Measurements from ENCODE around the gene HPN. TPM values are rescaled to one million over a fixed set of nuclear protein-coding genes. Genes with fewer than 3 reads are reported as not detected.
"Not testable (repeated sequence)": the region's sequence is repeated elsewhere in the genome, so short reads cannot be mapped to it uniquely, and the experiment has no call there.

The HPN gene
- total and polyA plus RNA-seq, 2 experiments from 2014 or later, result 14.0 to 17.4 TPM

- ATAC-seq (no peak), DNase-seq (ENCODE audit: low spot score) (no peak)
- H3K4me1 ChIP-seq (ENCODE audit: insufficient read depth), result peaks cover 14% of the 10 kb centered on the region
- peaks cover 6% of the 10 kb centered on the region; the same call in 2 of the 3 replicates for H3K4me1 Mint-ChIP-seq
- peaks cover 32% of the 10 kb centered on the region for H3K27me3 Mint-ChIP-seq (ENCODE audit: insufficient read depth, low read depth, poor library complexity)
- no peak overlapping the region for H3K4me2 ChIP-seq
- peaks cover 3% of the 10 kb centered on the region; the same call in 1 of the 3 replicates for H3K9me3 Mint-ChIP-seq
- peaks cover 11% of the 10 kb centered on the region; the same call in 1 of the 2 replicates for H4K20me1 ChIP-seq (replicated peaks; ENCODE audit: insufficient read depth)
- TF ChIP-seq ZNF331 (CRISPR knock-in tag; IDR thresholded peaks at IDR 0.05; ENCODE audit: low read depth) (no peak), CTCF (conservative IDR thresholded peaks at IDR 0.05; ENCODE audit: low read depth in 2 of 2) (no peak), REST (IDR thresholded peaks at IDR 0.05; ENCODE audit: unreplicated experiment) (no peak), ETS1 (IDR thresholded peaks at IDR 0.05) (no peak), ZNF114 (CRISPR knock-in tag; IDR thresholded peaks at IDR 0.05) (no peak)
- no peak overlapping the region for H3K4me3 ChIP-seq
- H3K9me2 ChIP-seq (ENCODE audit: insufficient read depth), result no peaks in the 10 kb centered on the region
- H3K36me3 Mint-ChIP-seq (ENCODE audit: low read depth), result peaks cover 61% of the 10 kb centered on the region
- no peaks in the 10 kb centered on the region for H3K79me2 ChIP-seq (replicated peaks; ENCODE audit: insufficient read depth)
- H3K36me3 ChIP-seq (ENCODE audit: insufficient read depth), result peaks cover 39% of the 10 kb centered on the region
- no peak overlapping the region for H2AFZ ChIP-seq
- H3F3A ChIP-seq (replicated peaks; ENCODE audit: low read depth), result peaks cover 52% of the 10 kb centered on the region
- peaks cover 20% of the 10 kb centered on the region for H3K27me3 ChIP-seq (ENCODE audit: insufficient read depth)
- no peak overlapping the region for H3K4me3 Mint-ChIP-seq
- H3K27ac Mint-ChIP-seq, result no peak overlapping the region
- H3K27ac ChIP-seq (ENCODE audit: low read depth), result no peak overlapping the region
Observed at GRCh38 chr19:35027009-35027408, 14.5 kb upstream of the HPN start.

GRCh38 chr19:35027851-35028599 lies 13.5 kb upstream of the HPN start:
- peak; percentile 26; the same call in 1 of the 2 replicates for TF ChIP-seq POLR2AphosphoS5 (IDR thresholded peaks at IDR 0.05; ENCODE audit: low read depth)
- TF ChIP-seq STAT1 (IDR thresholded peaks at IDR 0.05; ENCODE audit: unreplicated experiment), result no peak
- Histone ChIP-seq H4K20me1 (replicated peaks; ENCODE audit: insufficient read depth) (peaks cover 11% of the 10 kb centered on the region; the same call in 1 of the 2 replicates), H3F3A (replicated peaks; ENCODE audit: low read depth) (peaks cover 50% of the 10 kb centered on the region), H3K36me3 (ENCODE audit: insufficient read depth) (peaks cover 36% of the 10 kb centered on the region), H3K27me3 (ENCODE audit: insufficient read depth) (peaks cover 30% of the 10 kb centered on the region), H3K9me2 (ENCODE audit: insufficient read depth) (no peaks in the 10 kb centered on the region), H3K4me1 (ENCODE audit: insufficient read depth) (peaks cover 15% of the 10 kb centered on the region), H3K27ac (ENCODE audit: low read depth) (no peak overlapping the region), H3K4me2 (no peak overlapping the region), H2AFZ (no peak overlapping the region), H3K4me3 (no peak overlapping the region), H3K79me2 (replicated peaks; ENCODE audit: insufficient read depth) (no peaks in the 10 kb centered on the region)
- ATAC-seq (no peak), DNase-seq (ENCODE audit: low spot score) (peak; percentile 28)
- H3K27ac Mint-ChIP-seq, result no peak overlapping the region
- no peak overlapping the region for H3K4me3 Mint-ChIP-seq
- peaks cover 53% of the 10 kb centered on the region for H3K36me3 Mint-ChIP-seq (ENCODE audit: low read depth)
- H3K27me3 Mint-ChIP-seq (ENCODE audit: insufficient read depth, low read depth, poor library complexity), result peaks cover 42% of the 10 kb centered on the region
- peaks cover 6% of the 10 kb centered on the region; the same call in 2 of the 3 replicates for H3K4me1 Mint-ChIP-seq
- H3K9me3 Mint-ChIP-seq, result peaks cover 7% of the 10 kb centered on the region; the same call in 2 of the 3 replicates

GRCh38 chr19:35028600-35028885 lies 13.0 kb upstream of the HPN start:
- H3K27me3 Mint-ChIP-seq (ENCODE audit: insufficient read depth, low read depth, poor library complexity), result peaks cover 45% of the 10 kb centered on the region
- H3K27ac ChIP-seq (ENCODE audit: low read depth); H2AFZ ChIP-seq; H3K4me3 ChIP-seq; H3K4me1 Mint-ChIP-seq; DNase-seq (ENCODE audit: low spot score); H3K9me2 ChIP-seq (ENCODE audit: insufficient read depth); H3K4me3 Mint-ChIP-seq; ATAC-seq; H3K4me2 ChIP-seq; H3K9me3 Mint-ChIP-seq; H3K79me2 ChIP-seq (replicated peaks; ENCODE audit: insufficient read depth); H3K27ac Mint-ChIP-seq: not testable (repeated sequence)
- H3K36me3 Mint-ChIP-seq (ENCODE audit: low read depth), result peaks cover 48% of the 10 kb centered on the region
- Histone ChIP-seq H3K4me1 (ENCODE audit: insufficient read depth) (peaks cover 15% of the 10 kb centered on the region), H3F3A (replicated peaks; ENCODE audit: low read depth) (peaks cover 50% of the 10 kb centered on the region), H3K27me3 (ENCODE audit: insufficient read depth) (peaks cover 34% of the 10 kb centered on the region), H4K20me1 (replicated peaks; ENCODE audit: insufficient read depth) (peaks cover 11% of the 10 kb centered on the region; the same call in 1 of the 2 replicates), H3K36me3 (ENCODE audit: insufficient read depth) (peaks cover 32% of the 10 kb centered on the region)

Data from GM23338 (cell line).